MCF 10A (cell line): ENCODE data around the gene IPO9. TPM values are rescaled to one million over a fixed set of nuclear protein-coding genes. Genes with fewer than 3 reads are reported as not detected.
"Not testable (repeated sequence)": the region's sequence is repeated elsewhere in the genome, so short reads cannot be mapped to it uniquely, and the experiment has no call there.

ENCODE experiments used
- BruUV-seq: library from RNA; stranded (reverse); fragments of 400-500 nt; replicated peaks from 2 replicates; lab custom pipeline; 2021; lab: Mats Ljungman, UMichigan
- CTCF ChIA-PET: fragments of 300-600 bp; sonication (Branson Sonifier 250); formaldehyde crosslinking; extraction: SDS; loops from one replicate; lab custom pipeline; 2021; ENCODE audit warnings: antibody characterized with exemption, inconsistent platforms; lab: Yijun Ruan, JAX
- POLR2A ChIA-PET: fragments of 300-600, 350-650 bp; sonication (Branson Sonifier 250); formaldehyde crosslinking; extraction: SDS; loops from one replicate; lab custom pipeline; 2020; ENCODE audit warnings: antibody characterized with exemption, inconsistent platforms; lab: Yijun Ruan, JAX
- DNase-seq: peaks from one replicate; pipeline ENCODE4 v3.0.0-alpha.2; 2018; ENCODE audit not compliant: unreplicated experiment
- H3K27ac Mint-ChIP-seq: one replicate; pipeline ENCODE4 v1.8.0; 2022; ENCODE audit warnings: mild to moderate bottlenecking, low read depth, mixed read lengths; ENCODE audit not compliant: unreplicated experiment
- H3K27me3 Mint-ChIP-seq: one replicate; pipeline ENCODE4 v1.8.0; 2022; ENCODE audit warnings: mixed read lengths; ENCODE audit not compliant: insufficient read depth, unreplicated experiment
- H3K36me3 Mint-ChIP-seq: one replicate; pipeline ENCODE4 v1.8.0; 2022; ENCODE audit warnings: mild to moderate bottlenecking, moderate library complexity, mixed read lengths; ENCODE audit not compliant: insufficient read depth, unreplicated experiment
- H3K4me1 Mint-ChIP-seq: one replicate; pipeline ENCODE4 v1.8.0; 2022; ENCODE audit warnings: mixed read lengths; ENCODE audit not compliant: insufficient read depth, unreplicated experiment
- H3K4me3 Mint-ChIP-seq: one replicate; pipeline ENCODE4 v1.8.0; 2022; ENCODE audit warnings: mild to moderate bottlenecking, moderate library complexity, mixed read lengths; ENCODE audit not compliant: unreplicated experiment
- H3K9me3 Mint-ChIP-seq: one replicate; pipeline ENCODE4 v1.8.0; 2022; ENCODE audit warnings: mixed read lengths; ENCODE audit not compliant: unreplicated experiment
- intact Hi-C: fragments of 100-400 bp; cut with micrococcal nuclease; formaldehyde crosslinking; loops from 2 replicates; pipeline ENCODE4 v1.14.1; 2022
- total RNA-seq: library from RNA; stranded (reverse); gene quantifications from 2 replicates; pipeline ENCODE4 v1.2.3, GENCODE V29; 2022
- TF ChIP-seq, protein P1 (sequence below): fragments of 200-600 bp; IDR thresholded peaks from one replicate; pipeline ENCODE4 v1.8.0; 2022; ENCODE audit warnings: antibody characterized with exemption, mild to moderate bottlenecking; ENCODE audit not compliant: unreplicated experiment

The IPO9 gene
- total RNA-seq, 1 experiment from 2014 or later: 117 TPM

- intact Hi-C loops: no loop called here
- TF ChIP-seq, protein P1, sequence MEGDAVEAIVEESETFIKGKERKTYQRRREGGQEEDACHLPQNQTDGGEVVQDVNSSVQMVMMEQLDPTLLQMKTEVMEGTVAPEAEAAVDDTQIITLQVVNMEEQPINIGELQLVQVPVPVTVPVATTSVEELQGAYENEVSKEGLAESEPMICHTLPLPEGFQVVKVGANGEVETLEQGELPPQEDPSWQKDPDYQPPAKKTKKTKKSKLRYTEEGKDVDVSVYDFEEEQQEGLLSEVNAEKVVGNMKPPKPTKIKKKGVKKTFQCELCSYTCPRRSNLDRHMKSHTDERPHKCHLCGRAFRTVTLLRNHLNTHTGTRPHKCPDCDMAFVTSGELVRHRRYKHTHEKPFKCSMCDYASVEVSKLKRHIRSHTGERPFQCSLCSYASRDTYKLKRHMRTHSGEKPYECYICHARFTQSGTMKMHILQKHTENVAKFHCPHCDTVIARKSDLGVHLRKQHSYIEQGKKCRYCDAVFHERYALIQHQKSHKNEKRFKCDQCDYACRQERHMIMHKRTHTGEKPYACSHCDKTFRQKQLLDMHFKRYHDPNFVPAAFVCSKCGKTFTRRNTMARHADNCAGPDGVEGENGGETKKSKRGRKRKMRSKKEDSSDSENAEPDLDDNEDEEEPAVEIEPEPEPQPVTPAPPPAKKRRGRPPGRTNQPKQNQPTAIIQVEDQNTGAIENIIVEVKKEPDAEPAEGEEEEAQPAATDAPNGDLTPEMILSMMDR: no peak
- TSS peak; percentile 11 for BruUV-seq
- no peaks in the 10 kb centered on the region for H3K9me3 Mint-ChIP-seq
- H3K4me3 Mint-ChIP-seq: peak overlapping the region; percentile 15
- peaks cover 41% of the 10 kb centered on the region for H3K4me1 Mint-ChIP-seq
- peak; percentile 52 for DNase-seq
- ChIA-PET CTCF (interaction anchor here (0.5 to 3.2 kb wide), 24 partner anchors 9 to 535 kb away, joined by 3 to 27 read pairs (median 4); partner anchors contain the start of gene IPO9), POLR2A (interaction anchor here (0.6 to 8.2 kb wide), 19 partner anchors 9 to 344 kb away, joined by 3 to 78 read pairs (median 6); partner anchors contain the start of genes CSRP1, IPO9 and TIMM17A)
- H3K27ac Mint-ChIP-seq: peak overlapping the region; percentile 58
- no peaks in the 10 kb centered on the region for H3K27me3 Mint-ChIP-seq
- peaks cover 81% of the 10 kb centered on the region for H3K36me3 Mint-ChIP-seq
Measured at GRCh38 chr1:201849372-201850052, 20.6 kb downstream of the IPO9 start.

GRCh38 chr1:201850053-201850397, 21.1 kb downstream of the IPO9 start:
- Mint-ChIP-seq H3K27ac (peak overlapping the region; percentile 58), H3K4me1 (peaks cover 41% of the 10 kb centered on the region), H3K36me3 (peaks cover 86% of the 10 kb centered on the region), H3K9me3 (no peaks in the 10 kb centered on the region), H3K4me3 (no peak overlapping the region), H3K27me3 (no peaks in the 10 kb centered on the region)
- ChIA-PET POLR2A (interaction anchor here (0.6 to 8.2 kb wide), 17 partner anchors 8 to 344 kb away, joined by 3 to 78 read pairs (median 6); partner anchors contain the start of genes CSRP1, IPO9 and TIMM17A), CTCF (interaction anchor here (0.5 to 3.2 kb wide), 16 partner anchors 8 to 535 kb away, joined by 3 to 27 read pairs (median 4); partner anchors contain the start of gene IPO9)
- TF ChIP-seq, protein P1: no peak
- BruUV-seq: no TSS peak
- DNase-seq: peak; percentile 51
- intact Hi-C loops: no loop called here

DNA sequence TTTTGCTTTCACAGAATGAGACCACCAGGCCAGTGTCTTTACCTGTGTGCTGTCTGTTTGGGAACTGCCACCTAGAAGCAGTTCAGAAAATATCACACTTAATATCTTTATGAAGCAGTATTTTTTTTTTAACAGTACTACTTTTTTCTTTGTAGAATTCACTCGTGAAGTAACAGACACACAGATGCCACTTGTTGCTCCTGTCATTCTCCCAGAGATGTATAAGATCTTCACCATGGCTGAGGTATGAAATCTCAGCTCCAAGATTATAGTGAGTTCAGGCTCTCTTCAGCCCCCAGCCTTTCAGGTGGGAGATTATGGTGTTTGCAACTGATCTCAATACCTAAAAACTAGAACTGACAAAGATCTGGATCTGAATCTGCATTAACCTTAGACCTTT, 23.0 kb downstream of the IPO9 start:
- CTCF ChIA-PET: interaction anchor here (0.5 to 2.4 kb wide), 6 partner anchors 22 to 454 kb away, joined by 3 to 18 read pairs (median 3); no protein-coding TSS in a partner anchor
- no TSS peak for BruUV-seq
- Mint-ChIP-seq H3K9me3 (no peaks in the 10 kb centered on the region), H3K36me3 (peaks cover 96% of the 10 kb centered on the region), H3K27me3 (no peaks in the 10 kb centered on the region), H3K4me3 (no peak overlapping the region), H3K27ac (peak overlapping the region; percentile 63), H3K4me1 (peaks cover 30% of the 10 kb centered on the region)
- TF ChIP-seq, protein P1: no peak
- intact Hi-C loops: no loop called here
- POLR2A ChIA-PET: interaction anchor here (1.0 to 8.2 kb wide), 6 partner anchors 9 to 31 kb away, joined by 3 to 78 read pairs (median 18); partner anchors contain the start of gene IPO9
- DNase-seq: no peak

GRCh38 chr1:201856722-201857121, 27.8 kb downstream of the IPO9 start:
- ChIA-PET CTCF (interaction anchor here (0.6 to 2.5 kb wide), 8 partner anchors 10 to 41 kb away, joined by 3 to 10 read pairs (median 6); no protein-coding TSS in a partner anchor), POLR2A (interaction anchor here (0.7 to 1.6 kb wide), 3 partner anchors 10 to 149 kb away, joined by 3 to 6 read pairs (median 3); no protein-coding TSS in a partner anchor)
- Mint-ChIP-seq H3K4me1 (peaks cover 12% of the 10 kb centered on the region), H3K36me3 (peaks cover 97% of the 10 kb centered on the region)
- H3K27ac Mint-ChIP-seq, intact Hi-C loops, H3K9me3 Mint-ChIP-seq, H3K4me3 Mint-ChIP-seq, DNase-seq, BruUV-seq, H3K27me3 Mint-ChIP-seq: not testable (repeated sequence)
